SK-MEL-5 (cell line): ENCODE data around the gene CYP2B6. TPM values are rescaled to one million over a fixed set of nuclear protein-coding genes. Genes with fewer than 3 reads are reported as not detected.

ENCODE experiments used
- total RNA-seq: library from RNA; depleted of rRNA; stranded (reverse); fragments of >200 nt; shearing (Covaris generic); gene quantifications from 2 replicates; pipeline ENCODE4 v1.2.3, GENCODE V29; 2014; rRNA removed

Gene CYP2B6
- total RNA-seq, 1 experiment from 2014 or later: 0.13 TPM

Other genes starting within 250 kb of the CYP2B6 start
- gene ACTMAP, start 240.8 kb upstream of the CYP2B6 start, total RNA-seq: 0.13 and 0.51 TPM in 2 replicates
- 56.1 and 60.7 TPM in 2 replicates for gene SNRPA, start 240.1 kb upstream of the CYP2B6 start, total RNA-seq
- 234 and 256 TPM in 2 replicates for gene MIA, start 215.8 kb upstream of the CYP2B6 start, total RNA-seq
- gene RAB4B, start 213.0 kb upstream of the CYP2B6 start, total RNA-seq: 17.9 and 20.8 TPM in 2 replicates
- gene EGLN2, start 192.1 kb upstream of the CYP2B6 start, total RNA-seq: 58.4 and 70.7 TPM in 2 replicates
- gene CYP2A6, start 140.8 kb upstream of the CYP2B6 start, total RNA-seq: not detected in 2 replicates
- gene CYP2A7, start 109.1 kb upstream of the CYP2B6 start, total RNA-seq: not detected in 2 replicates
- gene CYP2A13, start 97.2 kb downstream of the CYP2B6 start, total RNA-seq: not detected in 2 replicates
- not detected in 2 replicates for gene CYP2F1, start 123.2 kb downstream of the CYP2B6 start, total RNA-seq
- gene CYP2S1, start 201.9 kb downstream of the CYP2B6 start, total RNA-seq: not detected in 2 replicates
- 0.03 TPM in 1 of 2 replicates, not detected in the other for gene AXL, start 227.9 kb downstream of the CYP2B6 start, total RNA-seq